Eye (tissue), 1 donor: ENCODE results near the gene NAP1L5.

Source experiments
- DNase-seq: peaks from one replicate; pipeline ENCODE4 v3.0.0-alpha.2; 2015

The NAP1L5 gene

GRCh38 chr4:88697588-88698329, at the start of gene NAP1L5:
TSS of gene NAP1L5 (minus strand) at chr4:88697829. CDS start at chr4:88697754, 75 bp downstream.
- DNase-seq: peak; percentile 84

- no peak for DNase-seq
These were observed 49.7 kb upstream of the NAP1L5 start for GRCh38 chr4:88747351-88747750.

GRCh38 chr4:88746206-88746605, 48.6 kb upstream of the NAP1L5 start:
- DNase-seq: no peak

GRCh38 chr4:88745581-88746163, 48.0 kb upstream of the NAP1L5 start:
- DNase-seq: no peak

- DNase-seq: no peak
These were observed 47.5 kb upstream of the NAP1L5 start for GRCh38 chr4:88745175-88745574.

GRCh38 chr4:88744609-88745008, 47.0 kb upstream of the NAP1L5 start:
- DNase-seq: no peak

- DNase-seq: no peak
These were observed 46.1 kb upstream of the NAP1L5 start for GRCh38 chr4:88743696-88744095.

- DNase-seq: no peak
These were observed 44.9 kb upstream of the NAP1L5 start for GRCh38 chr4:88742561-88742960.

GRCh38 chr4:88738180-88738579, 40.6 kb upstream of the NAP1L5 start:
- no peak for DNase-seq

- peak; percentile 53 for DNase-seq
These were observed 39.8 kb upstream of the NAP1L5 start for GRCh38 chr4:88737307-88737941.

- no peak for DNase-seq
These were observed 38.6 kb upstream of the NAP1L5 start for GRCh38 chr4:88736264-88736663.

GRCh38 chr4:88735564-88735963, 37.9 kb upstream of the NAP1L5 start:
- no peak for DNase-seq

- DNase-seq: no peak
These were observed 36.8 kb upstream of the NAP1L5 start for GRCh38 chr4:88734403-88734949.

- DNase-seq: no peak
These were observed 35.2 kb upstream of the NAP1L5 start for GRCh38 chr4:88732714-88733368.

- no peak for DNase-seq
These were observed 33.8 kb upstream of the NAP1L5 start for GRCh38 chr4:88731381-88731780.

GRCh38 chr4:88730811-88731210, 33.2 kb upstream of the NAP1L5 start:
- no peak for DNase-seq

- DNase-seq: no peak
These were observed 31.6 kb upstream of the NAP1L5 start for GRCh38 chr4:88729146-88729760.

- no peak for DNase-seq
These were observed 30.5 kb upstream of the NAP1L5 start for GRCh38 chr4:88728146-88728545.

GRCh38 chr4:88725986-88726385, 28.4 kb upstream of the NAP1L5 start:
- no peak for DNase-seq

GRCh38 chr4:88725143-88725542, 27.5 kb upstream of the NAP1L5 start:
- no peak for DNase-seq

- DNase-seq: no peak
These were observed 26.8 kb upstream of the NAP1L5 start for GRCh38 chr4:88724406-88724805.

GRCh38 chr4:88722828-88723227, 25.2 kb upstream of the NAP1L5 start:
- DNase-seq: no peak

GRCh38 chr4:88722276-88722780, 24.7 kb upstream of the NAP1L5 start:
- no peak for DNase-seq
